Measurements from ENCODE around the gene ZNF777.
"Not testable (repeated sequence)": the region's sequence is repeated elsewhere in the genome, so short reads cannot be mapped to it uniquely, and the experiment has no call there.

The ZNF777 gene

DNA sequence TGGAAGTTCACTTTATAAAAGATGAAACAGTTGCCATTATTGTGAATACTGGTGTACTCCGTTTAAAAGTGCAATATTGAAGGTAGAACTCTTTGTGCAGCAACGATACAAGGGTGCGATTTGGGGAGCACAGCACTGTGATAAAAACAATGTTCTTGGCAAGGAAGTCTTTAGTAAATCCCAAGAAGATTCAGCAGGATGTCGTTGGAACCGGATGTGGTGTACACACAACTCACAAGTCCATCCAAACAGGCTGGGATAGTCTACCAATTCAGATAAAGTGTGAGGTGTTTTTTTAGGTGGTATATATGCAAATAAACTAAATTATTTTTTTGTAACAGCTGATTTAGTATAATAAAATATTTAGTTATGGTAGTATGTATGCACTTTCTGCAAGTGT is 46.7 kb downstream of the ZNF777 start:
- DNase-seq (ENCODE audit: low read depth in 2 of 2): no peak

DNA sequence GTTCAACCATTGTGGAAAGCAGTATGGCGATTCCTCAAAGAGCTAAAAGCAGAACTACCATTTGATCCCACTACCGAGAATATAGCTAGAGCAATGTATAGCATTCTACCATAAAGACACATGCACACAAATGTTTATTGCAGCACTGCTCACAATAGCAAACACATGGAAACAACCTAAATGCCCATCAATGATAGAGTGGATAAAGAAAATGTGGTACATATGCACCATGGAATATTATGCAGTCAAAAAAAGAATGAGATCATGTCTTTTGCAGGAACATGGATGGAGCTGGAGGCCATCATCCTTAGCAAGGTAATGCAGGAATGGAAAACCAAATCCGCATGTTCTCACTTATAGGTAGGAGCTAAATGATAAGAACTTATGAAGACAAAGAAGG is 47.8 kb downstream of the ZNF777 start:
- DNase-seq (ENCODE audit: low read depth in 2 of 2): not testable (repeated sequence)

DNA sequence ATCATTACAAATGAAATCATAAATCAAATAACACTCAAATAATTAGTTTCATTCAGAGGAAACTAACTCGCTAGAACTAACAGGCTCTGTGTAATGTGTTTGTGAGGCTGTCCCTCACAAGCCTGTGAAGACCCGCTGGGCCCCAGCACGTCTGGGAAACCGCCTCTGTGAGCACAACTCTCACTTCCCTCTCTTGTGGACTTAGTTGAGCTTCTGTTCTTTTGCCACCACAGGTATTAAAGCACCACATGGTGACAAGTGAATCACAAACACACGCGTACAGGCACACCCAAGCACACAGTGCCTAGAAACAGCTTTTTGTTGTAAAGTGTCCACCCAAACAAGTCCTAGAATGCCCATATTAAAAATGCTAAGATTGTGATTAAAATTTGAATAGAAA is 51.0 kb downstream of the ZNF777 start:
- DNase-seq (ENCODE audit: low read depth in 2 of 2): no peak

- DNase-seq (ENCODE audit: low read depth in 2 of 2): no peak
Observed at GRCh38 chr7:149404825-149405224, 56.0 kb downstream of the ZNF777 start.

- DNase-seq (ENCODE audit: low read depth in 2 of 2): no peak
Observed at GRCh38 chr7:149404396-149404795, 56.5 kb downstream of the ZNF777 start.

- no peak for DNase-seq (ENCODE audit: low read depth in 2 of 2)
Observed at GRCh38 chr7:149398195-149398820, 62.6 kb downstream of the ZNF777 start.

- DNase-seq (ENCODE audit: low read depth in 2 of 2): no peak
Observed at GRCh38 chr7:149397470-149398043, 63.3 kb downstream of the ZNF777 start.

- DNase-seq (ENCODE audit: low read depth in 2 of 2): not testable (repeated sequence)
Observed at GRCh38 chr7:149388550-149389335, 72.1 kb downstream of the ZNF777 start.

- not testable (repeated sequence) for DNase-seq (ENCODE audit: low read depth in 2 of 2)
Observed at GRCh38 chr7:149386514-149386913, 74.3 kb downstream of the ZNF777 start.

DNA sequence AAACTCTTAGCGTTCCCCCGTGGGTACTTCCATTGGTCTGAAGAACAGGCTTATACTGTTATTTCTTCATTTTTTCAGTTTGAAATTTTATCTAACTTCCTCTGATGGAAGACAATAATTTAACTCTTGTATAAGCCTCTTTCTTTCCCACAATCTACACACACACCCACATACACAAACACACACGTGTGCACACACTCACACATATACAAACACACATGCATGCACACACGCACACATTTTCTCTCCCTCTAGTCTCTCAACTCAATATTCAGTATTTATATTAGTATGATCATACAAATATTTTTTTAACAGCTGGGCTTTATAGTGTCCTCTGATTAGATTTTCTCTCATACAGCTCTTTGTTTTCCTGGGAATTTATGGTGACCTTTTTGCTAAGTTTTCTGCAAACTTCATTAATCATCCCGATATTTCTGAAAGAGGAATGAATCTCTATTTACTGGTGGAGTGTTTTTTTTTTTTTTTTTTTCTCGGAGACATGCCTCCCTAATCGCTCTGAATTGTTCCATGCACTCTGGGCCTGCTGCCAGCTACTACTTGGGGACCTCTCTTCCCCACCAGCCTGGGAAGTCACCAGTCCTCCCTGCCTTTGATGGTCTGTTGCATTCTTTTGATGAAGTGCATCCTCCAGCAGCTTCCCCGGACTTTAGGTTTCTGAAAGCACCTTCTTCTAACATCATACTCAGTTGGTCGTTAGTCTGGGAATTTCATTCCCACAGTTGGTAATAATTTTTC is 75.5 kb downstream of the ZNF777 start:
- DNase-seq (ENCODE audit: low read depth in 2 of 2): no peak

Measured in activated CD4-positive, alpha-beta T cell treated with anti-CD3 and anti-CD28 coated beads for 24 hours (primary cell).